OCI-LY3 (cell line): Measurements from ENCODE around the gene PPP2R2D.

Source experiments
- H2AFZ ChIP-seq: fragments of 200-600, 300-600 bp; shearing (Covaris generic); 2 replicates; pipeline ENCODE4 v1.6.0; 2014; ENCODE audit warnings: antibody characterized with exemption, low read depth, low read length
- H3K27ac ChIP-seq: fragments of 200-600, 300-600 bp; sonication (generic); 2 replicates; pipeline ENCODE4 v1.5.1; 2014; ENCODE audit warnings: mild to moderate bottlenecking, low read length, moderate library complexity, mixed read lengths
- H3K27me3 ChIP-seq: fragments of 200-600, 300-600 bp; sonication (generic); 2 replicates; pipeline ENCODE4 v1.6.1; 2014; ENCODE audit warnings: low read depth, low read length, mixed read lengths
- H3K36me3 ChIP-seq: fragments of 200-600, 300-600 bp; sonication (generic); replicated peaks from 2 replicates; pipeline ENCODE3; 2014; ENCODE audit warnings: low read depth, low read length, mixed read lengths
- H3K4me1 ChIP-seq: fragments of 300-600, 200-600 bp; sonication (generic); 2 replicates; pipeline ENCODE4 v1.6.1; 2014; ENCODE audit warnings: low read length, mixed read lengths
- H3K4me2 ChIP-seq: fragments of 200-600, 300-600 bp; sonication (generic); 2 replicates; pipeline ENCODE4 v1.6.1; 2014; ENCODE audit warnings: low read length, mixed read lengths
- H3K4me3 ChIP-seq: fragments of 300-600, 200-600 bp; sonication (generic); 2 replicates; pipeline ENCODE4 v1.5.1; 2014; ENCODE audit warnings: antibody characterized with exemption, mild to moderate bottlenecking, low read length, moderate library complexity
- H3K79me2 ChIP-seq: fragments of 300-600, 200-600 bp; shearing (Covaris generic); 2 replicates; pipeline ENCODE4 v1.6.1; 2014; ENCODE audit warnings: mild to moderate bottlenecking, low read length, mixed read lengths
- H3K9ac ChIP-seq: fragments of 300-600, 200-600 bp; shearing (Covaris generic); 2 replicates; pipeline ENCODE4 v1.6.0; 2014; ENCODE audit warnings: mild to moderate bottlenecking, low read length, moderate library complexity
- H3K9me3 ChIP-seq: fragments of 200-600, 300-600 bp; shearing (Covaris generic); 2 replicates; pipeline ENCODE4 v1.6.1; 2014; ENCODE audit warnings: low read length, mixed read lengths; ENCODE audit not compliant: insufficient read depth
- H4K20me1 ChIP-seq: fragments of 200-600, 300-600 bp; sonication (generic); 2 replicates; pipeline ENCODE4 v1.6.1; 2016; ENCODE audit warnings: low read length, mixed read lengths; ENCODE audit not compliant: insufficient read depth
- EZH2phosphoT487 ChIP-seq: fragments of 200-600 bp; shearing (Covaris generic); IDR thresholded peaks from 2 replicates; pipeline ENCODE4 v1.6.1; 2018; ENCODE audit warnings: antibody characterized with exemption, mixed run types, low read depth
- TF ChIP-seq, protein P1 (sequence below): fragments of 200-600, 300-600 bp; sonication (generic); IDR thresholded peaks from 2 replicates; pipeline ENCODE4 v1.5.1; 2014; ENCODE audit warnings: antibody characterized with exemption, low read length, low read depth

The PPP2R2D gene

DNA sequence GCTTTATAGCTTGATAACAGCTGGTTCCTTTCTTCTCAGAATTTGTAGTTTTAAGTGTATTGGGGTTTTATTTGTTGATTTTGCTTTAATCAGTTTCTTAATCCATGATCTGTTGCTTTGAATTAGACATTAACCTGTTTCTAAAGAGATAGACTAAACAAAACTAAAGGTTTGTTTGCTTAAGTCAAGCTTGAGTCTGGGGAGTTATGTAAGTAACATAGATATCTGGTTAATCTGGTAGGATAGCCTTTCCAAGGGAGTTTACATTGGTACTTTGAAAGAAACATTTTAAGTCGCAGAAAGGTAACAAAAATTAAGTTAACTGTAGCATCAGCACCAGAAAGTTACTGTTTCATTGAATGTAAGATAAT, 5.4 kb downstream of the PPP2R2D start:
- Histone ChIP-seq H3K79me2 (peaks cover 95% of the 10 kb centered on the region), H3K27ac (no peak overlapping the region), H3K36me3 (peaks cover 9% of the 10 kb centered on the region), H3K9ac (no peak overlapping the region), H3K4me1 (peaks cover 8% of the 10 kb centered on the region; the same call in 1 of the 2 replicates), H3K9me3 (no peaks in the 10 kb centered on the region), H3K27me3 (no peaks in the 10 kb centered on the region), H4K20me1 (peaks cover 59% of the 10 kb centered on the region), H2AFZ (no peak overlapping the region), H3K4me3 (no peak overlapping the region), H3K4me2 (no peak overlapping the region)
- TF ChIP-seq, protein P1, sequence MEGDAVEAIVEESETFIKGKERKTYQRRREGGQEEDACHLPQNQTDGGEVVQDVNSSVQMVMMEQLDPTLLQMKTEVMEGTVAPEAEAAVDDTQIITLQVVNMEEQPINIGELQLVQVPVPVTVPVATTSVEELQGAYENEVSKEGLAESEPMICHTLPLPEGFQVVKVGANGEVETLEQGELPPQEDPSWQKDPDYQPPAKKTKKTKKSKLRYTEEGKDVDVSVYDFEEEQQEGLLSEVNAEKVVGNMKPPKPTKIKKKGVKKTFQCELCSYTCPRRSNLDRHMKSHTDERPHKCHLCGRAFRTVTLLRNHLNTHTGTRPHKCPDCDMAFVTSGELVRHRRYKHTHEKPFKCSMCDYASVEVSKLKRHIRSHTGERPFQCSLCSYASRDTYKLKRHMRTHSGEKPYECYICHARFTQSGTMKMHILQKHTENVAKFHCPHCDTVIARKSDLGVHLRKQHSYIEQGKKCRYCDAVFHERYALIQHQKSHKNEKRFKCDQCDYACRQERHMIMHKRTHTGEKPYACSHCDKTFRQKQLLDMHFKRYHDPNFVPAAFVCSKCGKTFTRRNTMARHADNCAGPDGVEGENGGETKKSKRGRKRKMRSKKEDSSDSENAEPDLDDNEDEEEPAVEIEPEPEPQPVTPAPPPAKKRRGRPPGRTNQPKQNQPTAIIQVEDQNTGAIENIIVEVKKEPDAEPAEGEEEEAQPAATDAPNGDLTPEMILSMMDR = no peak

DNA sequence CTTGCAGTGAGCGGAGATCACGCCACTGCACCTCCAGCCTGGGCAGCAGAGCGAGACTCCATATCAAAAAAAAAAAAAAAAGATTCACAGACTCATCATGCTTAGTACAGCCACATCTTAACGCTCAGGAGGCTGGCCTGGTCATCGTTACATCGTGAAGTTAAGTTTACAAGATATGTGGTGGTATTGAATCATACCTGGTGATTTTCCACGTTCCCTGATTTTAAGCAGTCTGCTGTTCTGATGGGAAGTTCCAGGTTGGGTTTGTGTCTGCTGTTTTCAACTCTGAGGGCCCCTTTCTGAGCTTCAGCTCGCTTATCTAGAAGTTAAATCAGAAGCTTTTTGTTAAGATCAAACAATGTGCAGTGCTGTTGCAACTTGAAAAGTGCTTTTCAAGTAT, 6.9 kb downstream of the PPP2R2D start:
- TF ChIP-seq, protein P1 = no peak
- no peak for TF ChIP-seq EZH2phosphoT487
- Histone ChIP-seq H3K9me3 (no peaks in the 10 kb centered on the region), H3K4me3 (no peak overlapping the region), H3K27me3 (no peaks in the 10 kb centered on the region), H3K27ac (no peak overlapping the region), H3K4me2 (no peak overlapping the region), H4K20me1 (peaks cover 61% of the 10 kb centered on the region), H3K4me1 (peaks cover under 1% of the 10 kb centered on the region; the same call in 1 of the 2 replicates), H3K79me2 (peaks cover 95% of the 10 kb centered on the region), H3K36me3 (peaks cover 18% of the 10 kb centered on the region), H3K9ac (no peak overlapping the region), H2AFZ (no peak overlapping the region)

DNA sequence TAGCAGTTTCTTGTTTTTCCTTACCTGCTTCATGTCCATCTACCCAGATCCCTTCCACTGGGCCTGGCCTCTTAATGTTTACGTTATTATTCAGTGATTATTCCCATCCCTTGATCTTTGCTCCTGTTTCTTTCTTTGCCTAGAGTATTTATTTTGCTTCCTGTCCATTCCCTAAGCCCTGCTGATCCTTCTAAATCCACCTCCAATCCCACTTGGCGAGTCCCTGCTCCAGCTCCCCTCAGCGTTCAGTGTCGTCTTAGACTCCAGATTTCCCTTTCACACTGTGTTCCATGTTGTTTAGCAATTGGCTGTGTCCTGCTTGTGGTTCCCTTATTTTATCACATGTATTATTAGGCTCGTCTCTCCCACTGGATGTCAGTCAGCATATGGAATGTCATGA, 7.3 kb downstream of the PPP2R2D start:
- Histone ChIP-seq H4K20me1 (peaks cover 61% of the 10 kb centered on the region), H3K4me2 (no peak overlapping the region), H3K9ac (no peak overlapping the region), H3K36me3 (peaks cover 20% of the 10 kb centered on the region), H3K79me2 (peaks cover 95% of the 10 kb centered on the region), H3K27ac (no peak overlapping the region), H3K4me1 (no peaks in the 10 kb centered on the region), H3K27me3 (no peaks in the 10 kb centered on the region), H3K9me3 (no peaks in the 10 kb centered on the region), H3K4me3 (no peak overlapping the region), H2AFZ (no peak overlapping the region)
- no peak for TF ChIP-seq EZH2phosphoT487
- TF ChIP-seq, protein P1 = no peak

DNA sequence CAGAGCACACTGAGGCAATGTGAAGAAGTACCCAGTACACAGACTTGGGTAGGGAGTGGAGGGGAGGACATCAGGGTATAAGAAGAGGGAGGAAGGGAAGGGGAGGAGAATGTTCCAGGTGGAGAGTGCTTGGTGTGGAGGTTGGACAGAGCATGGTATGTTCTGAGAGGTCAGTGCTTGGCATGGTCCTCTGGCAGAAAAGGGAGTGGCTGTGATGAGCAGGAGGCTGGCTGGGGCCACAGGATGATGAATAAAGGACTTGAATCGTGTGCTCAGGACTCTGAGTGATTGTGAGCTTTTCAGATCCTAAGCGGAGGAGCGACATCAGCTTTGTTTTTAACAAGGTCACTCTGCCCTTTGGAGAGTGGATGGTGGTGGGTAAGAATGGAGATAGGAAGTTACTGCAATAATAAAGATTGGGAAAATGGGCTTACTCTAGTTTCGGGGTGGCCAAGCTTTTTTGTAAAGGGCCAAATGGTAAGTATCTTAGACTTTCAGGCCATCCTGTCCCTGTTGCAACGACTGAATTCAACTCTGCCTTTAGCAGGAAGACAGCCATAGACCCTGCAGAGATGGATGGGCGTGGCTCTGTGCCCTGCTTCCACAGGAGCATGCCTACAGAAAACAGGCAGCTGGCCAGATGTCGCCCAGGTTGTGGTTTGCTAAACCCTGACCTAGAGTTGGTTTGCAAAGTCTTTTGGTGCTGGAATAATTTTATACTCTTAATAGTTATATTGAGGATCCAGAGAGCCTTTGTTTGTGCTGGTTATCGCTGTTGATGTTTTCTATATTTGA, 8.4 kb downstream of the PPP2R2D start:
- Histone ChIP-seq H3K27ac (no peak overlapping the region), H3K79me2 (peaks cover 96% of the 10 kb centered on the region), H3K4me3 (no peak overlapping the region)

More for the DNA sequence above, 8.4 kb downstream of the PPP2R2D start:
- Histone ChIP-seq H3K27me3 (no peaks in the 10 kb centered on the region), H3K4me1 (no peaks in the 10 kb centered on the region), H3K4me2 (no peak overlapping the region), H4K20me1 (peaks cover 67% of the 10 kb centered on the region), H3K9me3 (no peaks in the 10 kb centered on the region), H3K36me3 (peaks cover 20% of the 10 kb centered on the region), H2AFZ (no peak overlapping the region), H3K9ac (no peak overlapping the region)
- TF ChIP-seq EZH2phosphoT487 = no peak
- TF ChIP-seq, protein P1 = no peak
